IMR-90 (cell line): ENCODE results near the gene GALNT9. TPM values are rescaled to one million over a fixed set of nuclear protein-coding genes. Genes with fewer than 3 reads are reported as not detected.

Experiments
- MAZ ChIP-seq: IDR thresholded peaks from 2 replicates; pipeline ENCODE4 v1.6.1; 2012; ENCODE audit warnings: low read depth, mild to moderate bottlenecking, low read length, improper control_type of control experiment, moderate library complexity, borderline replicate concordance
- POLR2A ChIP-seq: IDR thresholded peaks from 2 replicates; pipeline ENCODE4 v1.6.1; 2012; ENCODE audit warnings: mild to moderate bottlenecking, low read depth, low read length
- polyA plus RNA-seq, 3 experiments: library from polyadenylated mRNA; depleted of rRNA; stranded (reverse); fragments of >200 nt; gene quantifications; 2 replicates each; pipeline ENCODE4 v1.2.3, GENCODE V29; 2012; ENCODE audit warnings: low replicate concordance in 1 of 3
- total RNA-seq: library from RNA; depleted of rRNA; stranded (reverse); fragments of >200 nt; gene quantifications from 2 replicates; pipeline ENCODE4 v1.2.3, GENCODE V29; 2012
- TF ChIP-seq, protein P1 (sequence below): fragments of 150-350 bp; IDR thresholded peaks from 2 replicates; pipeline ENCODE4 v1.6.1; 2017; ENCODE audit warnings: mild to moderate bottlenecking, antibody characterized with exemption, low read length, low read depth

Gene GALNT9
- total and polyA plus RNA-seq, 2 of the 4 experiments (the other 2 are of a cell fraction) = under 0.01 to 0.12 TPM

DNA sequence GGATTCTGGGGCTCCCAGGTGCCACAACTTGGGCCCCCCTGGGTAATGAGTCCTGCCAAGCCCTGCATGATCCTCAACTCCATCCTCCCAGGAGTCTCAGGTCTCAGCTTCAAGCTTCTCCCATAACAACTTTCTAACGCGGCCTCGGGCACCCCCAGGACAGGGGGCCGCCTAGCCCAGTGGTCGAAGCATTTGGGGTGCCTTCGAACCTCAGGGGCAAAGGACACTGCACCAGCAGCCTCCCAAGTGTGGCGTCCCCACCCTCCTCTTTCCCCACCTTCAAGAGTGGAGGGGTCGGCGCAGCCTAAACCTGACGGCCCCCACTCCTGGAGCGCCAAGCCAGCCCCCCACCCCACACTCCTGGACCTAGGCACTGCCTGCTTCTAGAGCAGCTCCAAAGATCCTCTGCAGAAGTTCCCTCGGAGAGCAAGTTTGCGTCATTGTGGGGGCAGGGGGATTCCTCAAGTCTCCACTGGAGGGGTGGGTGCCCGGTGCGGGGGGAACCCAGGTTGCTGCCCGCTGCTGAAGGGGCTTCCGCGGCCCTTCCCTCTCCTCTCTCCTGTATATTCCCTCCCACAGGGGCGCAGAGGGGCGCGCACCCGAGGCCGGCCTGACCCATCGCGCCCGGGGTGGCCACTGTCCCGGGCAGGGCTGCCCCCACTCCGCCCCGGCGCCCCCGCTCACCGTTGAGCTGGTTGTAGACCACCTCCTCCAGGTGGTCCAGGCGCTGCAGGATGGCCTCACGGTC is 933 bp downstream of the GALNT9 start (continued):
- TF ChIP-seq, protein P1, sequence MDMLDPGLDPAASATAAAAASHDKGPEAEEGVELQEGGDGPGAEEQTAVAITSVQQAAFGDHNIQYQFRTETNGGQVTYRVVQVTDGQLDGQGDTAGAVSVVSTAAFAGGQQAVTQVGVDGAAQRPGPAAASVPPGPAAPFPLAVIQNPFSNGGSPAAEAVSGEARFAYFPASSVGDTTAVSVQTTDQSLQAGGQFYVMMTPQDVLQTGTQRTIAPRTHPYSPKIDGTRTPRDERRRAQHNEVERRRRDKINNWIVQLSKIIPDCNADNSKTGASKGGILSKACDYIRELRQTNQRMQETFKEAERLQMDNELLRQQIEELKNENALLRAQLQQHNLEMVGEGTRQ = no peak
- no peak for TF ChIP-seq MAZ
- TF ChIP-seq POLR2A = no peak
